AG10803 (cell line): ENCODE results near the gene UMODL1.

ENCODE experiments used
- DNase-seq: peaks from one replicate; pipeline ENCODE4 v3.0.0; 2010; ENCODE audit warnings: low read depth
- H3K4me3 ChIP-seq: 2 replicates; pipeline ENCODE4 v1.5.1; 2011; ENCODE audit warnings: mild to moderate bottlenecking, low read length, control low read depth
- CTCF ChIP-seq: conservative IDR thresholded peaks from 2 replicates; pipeline ENCODE4 v1.5.1; 2011; ENCODE audit warnings: mild to moderate bottlenecking, low read length, control low read depth, inconsistent platforms

Gene UMODL1

GRCh38 chr21:42055425-42055824 is 15.7 kb upstream of the UMODL1 start:
- no peak overlapping the region for H3K4me3 ChIP-seq
- TF ChIP-seq CTCF, result no peak
- DNase-seq, result no peak

- no peak overlapping the region for H3K4me3 ChIP-seq
- no peak for TF ChIP-seq CTCF
- DNase-seq, result peak; percentile 18
Measured at GRCh38 chr21:42056468-42056867, 14.6 kb upstream of the UMODL1 start.

- peak overlapping the region; percentile 2 for H3K4me3 ChIP-seq
- peak; percentile 98 for DNase-seq
- no peak for TF ChIP-seq CTCF
Measured at GRCh38 chr21:42056996-42057689, 14.0 kb upstream of the UMODL1 start.

- no peak for TF ChIP-seq CTCF
- H3K4me3 ChIP-seq, result no peak overlapping the region
- no peak for DNase-seq
Measured at GRCh38 chr21:42057851-42058437, 13.2 kb upstream of the UMODL1 start.

- no peak for TF ChIP-seq CTCF
- no peak for DNase-seq
- no peak overlapping the region for H3K4me3 ChIP-seq
Measured at GRCh38 chr21:42058631-42059111, 12.4 kb upstream of the UMODL1 start.

- no peak for DNase-seq
Measured at GRCh38 chr21:42059141-42059540, 12.0 kb upstream of the UMODL1 start.

More at GRCh38 chr21:42059141-42059540, 12.0 kb upstream of the UMODL1 start:
- H3K4me3 ChIP-seq, result no peak overlapping the region
- TF ChIP-seq CTCF, result no peak
